Subcutaneous adipose tissue (tissue), 4 donors: ENCODE data around the gene PITPNC1. TPM values are rescaled to one million over a fixed set of nuclear protein-coding genes. Genes with fewer than 3 reads are reported as not detected.

Experiments used
- CTCF ChIP-seq: fragments of 450-650 bp; IDR thresholded peaks from one replicate; pipeline ENCODE4 v1.5.1; 2016; ENCODE audit warnings: low read depth, mild to moderate bottlenecking, control low read depth, antibody characterized with exemption, moderate library complexity
- total RNA-seq, 4 donors: library from RNA; depleted of rRNA; stranded (reverse); fragments of >200 nt; gene quantifications; one replicate each; pipeline ENCODE4 v1.1.0, GENCODE V29; 2016

The PITPNC1 gene
- total RNA-seq, 4 donors from 2014 or later, result 12.1 to 26.8 (median 18.2) TPM

- TF ChIP-seq CTCF, result no peak
These were observed 246.7 kb downstream of the PITPNC1 start for GRCh38 chr17:67623767-67624166.

- TF ChIP-seq CTCF, result no peak
These were observed 248.0 kb downstream of the PITPNC1 start for GRCh38 chr17:67624886-67625656.

GRCh38 chr17:67625971-67626370 lies 248.9 kb downstream of the PITPNC1 start:
- no peak for TF ChIP-seq CTCF

GRCh38 chr17:67628580-67629013 lies 251.5 kb downstream of the PITPNC1 start:
- TF ChIP-seq CTCF, result no peak

- TF ChIP-seq CTCF, result no peak
These were observed 252.9 kb downstream of the PITPNC1 start for GRCh38 chr17:67629971-67630320.

GRCh38 chr17:67632141-67632540 lies 255.1 kb downstream of the PITPNC1 start:
- TF ChIP-seq CTCF, result no peak

- no peak for TF ChIP-seq CTCF
These were observed 256.7 kb downstream of the PITPNC1 start for GRCh38 chr17:67633751-67634211.
